Stomach smooth muscle (tissue), 2 donors: ENCODE results near the gene GALNT12.

Experiments
- H3K27ac ChIP-seq: one replicate; pipeline ENCODE4 v1.7.0; 2013; ENCODE audit warnings: mild to moderate bottlenecking, low read length, inconsistent platforms
- H3K27me3 ChIP-seq, 2 donors: one replicate each; pipeline ENCODE4 v1.7.0; 2013; ENCODE audit warnings: low read length in 2 of 2; ENCODE audit not compliant: insufficient read depth in 2 of 2, control insufficient read depth in 1 of 2
- H3K36me3 ChIP-seq, 2 donors: one replicate each; pipeline ENCODE4 v1.7.0; 2013; ENCODE audit warnings: low read length in 2 of 2; ENCODE audit not compliant: control insufficient read depth in 2 of 2, insufficient read depth in 2 of 2
- H3K4me1 ChIP-seq: one replicate; pipeline ENCODE4 v1.7.0; 2013; ENCODE audit warnings: low read length; ENCODE audit not compliant: control insufficient read depth, insufficient read depth
- H3K4me3 ChIP-seq, 2 donors: one replicate each; pipeline ENCODE4 v1.7.0; 2013; ENCODE audit warnings: low read length in 2 of 2
- H3K9ac ChIP-seq, 2 donors: one replicate each; pipeline ENCODE4 v1.7.0; 2013; ENCODE audit warnings: low read length in 2 of 2, mild to moderate bottlenecking in 1 of 2
- H3K9me3 ChIP-seq, 2 donors: one replicate each; pipeline ENCODE4 v1.7.0; 2013; ENCODE audit warnings: low read length in 2 of 2; ENCODE audit not compliant: control insufficient read depth in 2 of 2
- donor health status: healthy.
- donor health status: Pancreatic carcinoma.

GALNT12 gene

DNA sequence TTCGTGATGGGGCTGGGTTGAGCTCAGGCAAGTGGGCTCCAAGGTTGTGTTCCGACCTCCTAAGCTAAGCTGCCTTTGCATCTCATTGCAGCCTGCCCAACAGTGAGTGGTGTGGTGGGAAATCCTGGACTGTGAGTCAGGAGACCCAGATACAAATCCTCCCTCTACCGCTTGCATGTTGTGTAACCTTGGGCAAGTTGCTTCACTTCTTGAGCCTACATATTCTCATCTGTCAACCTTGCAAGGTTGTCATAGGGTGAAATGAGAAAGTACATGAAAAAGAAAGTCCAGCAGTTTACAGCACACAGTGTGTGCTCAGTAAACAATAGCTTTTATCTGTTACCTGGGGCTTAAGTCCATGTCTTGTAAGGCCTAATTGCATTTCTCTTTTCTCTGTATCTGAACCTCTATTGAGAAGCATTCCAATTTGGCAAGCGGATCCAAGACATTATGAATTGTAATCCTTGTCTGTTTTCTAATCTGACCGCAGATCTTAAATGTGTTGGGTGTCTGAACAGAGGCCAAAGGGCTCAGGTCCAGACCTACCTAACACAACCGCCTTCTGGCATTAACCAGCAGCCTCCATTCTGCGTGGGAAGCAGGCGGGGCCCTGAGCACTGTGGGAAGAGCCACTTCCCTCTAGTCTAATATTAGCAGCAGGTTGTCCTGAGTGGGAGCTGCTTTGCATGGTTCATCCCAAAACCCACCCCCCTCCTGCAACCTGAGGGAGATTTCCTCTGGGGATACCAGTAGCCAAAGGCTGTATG, 1.8 kb upstream of the GALNT12 start:
- Histone ChIP-seq H3K27ac (peak overlapping the region; percentile 97), H3K9me3 (no peaks in the 10 kb centered on the region), H3K4me3 (peak overlapping the region; percentile 32 to 83), H3K9ac (peak overlapping the region; percentile 67 to 73), H3K4me1 (peaks cover 43% of the 10 kb centered on the region), H3K36me3 (no peaks in the 10 kb centered on the region), H3K27me3 (no peaks in the 10 kb centered on the region)

DNA sequence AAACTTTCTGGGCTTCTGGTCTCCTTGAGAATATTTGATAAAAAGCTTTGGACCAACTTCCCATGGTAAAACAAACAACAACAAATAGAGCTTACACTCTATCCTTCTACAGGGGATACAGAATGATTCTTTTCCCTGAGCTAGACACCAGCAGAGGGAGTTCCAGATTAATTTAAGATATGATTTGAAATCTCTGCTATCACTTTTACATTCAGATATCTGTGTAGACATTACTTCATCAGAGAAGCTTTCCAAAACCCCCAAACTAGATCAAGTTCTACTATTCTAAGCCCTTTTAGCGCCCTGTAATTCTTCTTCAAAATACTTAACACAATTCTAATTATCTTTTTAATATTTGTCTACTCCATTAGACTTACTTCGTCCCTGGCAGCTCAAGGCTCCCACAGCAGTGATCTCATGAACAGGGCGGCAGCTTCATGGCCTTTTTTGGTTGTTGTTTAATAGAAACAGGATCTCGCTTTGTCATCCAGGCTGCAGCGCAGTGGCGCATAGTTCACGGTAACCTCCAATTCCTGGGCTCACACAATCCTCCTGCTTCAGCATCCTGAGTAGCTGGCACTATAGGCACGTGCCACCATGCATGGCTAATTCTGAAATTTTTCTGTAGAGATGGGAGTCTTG, 955 bp upstream of the GALNT12 start:
- peak overlapping the region; percentile 67 to 74 for H3K9ac ChIP-seq

DNA sequence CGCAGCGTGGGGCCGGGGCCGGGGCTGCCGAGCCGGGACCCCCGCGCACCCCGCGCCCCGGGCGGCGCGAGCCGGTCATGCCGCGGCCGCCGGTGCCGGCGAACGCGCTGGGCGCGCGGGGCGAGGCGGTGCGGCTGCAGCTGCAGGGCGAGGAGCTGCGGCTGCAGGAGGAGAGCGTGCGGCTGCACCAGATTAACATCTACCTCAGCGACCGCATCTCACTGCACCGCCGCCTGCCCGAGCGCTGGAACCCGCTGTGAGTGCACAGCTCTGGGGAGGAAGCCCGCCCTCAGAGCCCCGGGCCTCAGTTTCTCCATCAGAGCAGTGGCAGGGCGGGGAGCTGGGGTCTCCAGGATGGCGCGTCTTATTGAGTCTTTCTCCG, 335 bp downstream of the GALNT12 start:
- H3K4me1 ChIP-seq, result peaks cover 43% of the 10 kb centered on the region
- peak overlapping the region; percentile 24 for H3K27ac ChIP-seq
- H3K36me3 ChIP-seq, result no peaks in the 10 kb centered on the region
- H3K27me3 ChIP-seq, result no peaks in the 10 kb centered on the region
- H3K9me3 ChIP-seq, result no peaks in the 10 kb centered on the region
- H3K4me3 ChIP-seq, result peak overlapping the region; percentile 69 to 83
- H3K9ac ChIP-seq, result peak overlapping the region; percentile 46 to 66

More for the DNA sequence above, 955 bp upstream of the GALNT12 start:
- Histone ChIP-seq H3K4me1 (peaks cover 43% of the 10 kb centered on the region), H3K27me3 (no peaks in the 10 kb centered on the region), H3K27ac (peak overlapping the region; percentile 97), H3K36me3 (no peaks in the 10 kb centered on the region), H3K9me3 (no peaks in the 10 kb centered on the region), H3K4me3 (peak overlapping the region; percentile 37 to 83)

DNA sequence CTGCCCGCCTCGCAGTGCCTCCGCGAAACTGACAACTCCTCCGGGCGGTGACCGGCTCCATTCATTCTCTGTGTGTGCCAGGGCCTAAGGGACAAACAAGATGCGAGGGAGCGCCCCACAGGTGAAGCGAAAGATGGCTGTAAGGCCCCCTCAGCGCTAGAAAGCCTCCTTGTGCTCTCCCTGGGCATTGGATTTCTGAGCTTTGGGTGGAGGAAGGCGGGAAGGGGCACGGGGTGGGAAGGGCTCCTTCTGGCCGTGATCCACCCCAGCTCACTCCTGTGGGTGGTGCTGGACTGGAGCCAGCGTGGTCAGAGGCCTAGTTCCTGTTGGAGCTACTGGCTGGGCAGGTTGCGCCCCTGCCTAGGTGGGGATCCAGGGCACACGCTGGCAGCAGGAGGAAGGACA, 943 bp downstream of the GALNT12 start:
- Histone ChIP-seq H3K4me3 (peak overlapping the region; percentile 69 to 83), H3K27me3 (no peaks in the 10 kb centered on the region), H3K36me3 (no peaks in the 10 kb centered on the region), H3K9me3 (no peaks in the 10 kb centered on the region), H3K9ac (peak overlapping the region; percentile 46 to 66), H3K27ac (peak overlapping the region; percentile 24), H3K4me1 (peaks cover 43% of the 10 kb centered on the region)

DNA sequence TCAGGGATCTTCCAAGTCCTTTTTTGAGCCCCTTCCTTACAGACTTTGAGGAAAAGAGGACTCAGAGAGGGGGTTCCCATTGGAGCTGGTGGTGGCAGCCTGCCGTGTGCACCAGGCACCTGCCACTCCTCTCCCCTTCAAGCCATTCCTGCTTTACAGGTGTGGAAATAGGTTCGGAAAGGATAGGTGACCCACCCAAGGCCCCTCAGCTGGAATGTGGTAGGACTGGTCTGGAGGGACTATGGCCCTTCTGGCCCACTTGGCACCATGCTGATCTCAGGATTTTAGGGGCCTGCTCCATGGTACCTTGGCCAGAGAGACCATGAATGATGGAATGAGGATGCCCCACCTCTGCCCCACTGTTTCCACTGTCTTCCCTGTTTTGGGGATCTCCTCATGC, 1.4 kb downstream of the GALNT12 start:
- Histone ChIP-seq H3K4me3 (peak overlapping the region in 1 of 2 donors; percentile 83), H3K9ac (peak overlapping the region in 1 of 2 donors; percentile 66), H3K4me1 (peaks cover 43% of the 10 kb centered on the region), H3K27me3 (no peaks in the 10 kb centered on the region), H3K27ac (no peak overlapping the region), H3K9me3 (no peaks in the 10 kb centered on the region), H3K36me3 (no peaks in the 10 kb centered on the region)

DNA sequence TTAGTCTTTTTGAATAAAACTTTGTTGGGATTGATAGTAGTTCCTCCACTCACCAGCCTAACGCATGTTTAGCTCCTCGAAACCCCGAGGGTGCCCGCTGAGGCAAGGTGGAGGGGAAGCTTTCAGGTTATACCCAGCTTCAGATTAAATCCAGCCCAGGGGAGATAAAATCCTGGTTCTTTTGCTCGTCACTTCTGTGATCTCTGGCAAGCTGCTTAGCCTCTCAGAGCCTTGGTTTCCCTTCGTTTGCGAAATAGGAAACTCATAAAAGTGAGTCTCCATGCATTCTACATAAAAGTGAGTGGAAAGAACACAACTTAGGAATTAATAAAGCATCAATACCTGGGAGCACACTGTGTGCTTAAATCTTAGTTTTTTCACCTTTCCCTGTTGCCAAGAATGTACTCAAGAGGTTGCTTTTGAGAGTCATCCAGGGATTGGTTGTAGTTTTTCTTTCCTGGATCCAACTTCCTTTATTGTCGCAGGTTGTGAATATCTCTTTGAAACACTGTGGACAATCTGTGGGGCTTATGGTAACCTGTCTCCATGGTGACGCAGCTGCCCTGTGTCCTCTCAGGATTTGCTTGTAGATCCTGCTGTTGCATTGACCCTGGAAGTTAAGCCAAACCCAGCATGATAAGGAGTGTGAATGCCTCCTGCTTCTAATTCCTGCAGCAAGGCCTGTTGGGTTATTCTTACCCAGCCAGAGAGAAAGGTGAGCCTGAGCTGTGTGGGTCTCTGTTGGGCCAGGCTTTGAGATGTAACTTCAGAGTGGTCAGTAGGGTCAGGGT, 2.0 kb downstream of the GALNT12 start:
- no peaks in the 10 kb centered on the region for H3K9me3 ChIP-seq
- H3K4me3 ChIP-seq, result peak overlapping the region in 1 of 2 donors; percentile 83
- no peak overlapping the region for H3K27ac ChIP-seq
- no peaks in the 10 kb centered on the region for H3K36me3 ChIP-seq
- H3K27me3 ChIP-seq, result no peaks in the 10 kb centered on the region
- peaks cover 43% of the 10 kb centered on the region for H3K4me1 ChIP-seq
- H3K9ac ChIP-seq, result no peak overlapping the region

DNA sequence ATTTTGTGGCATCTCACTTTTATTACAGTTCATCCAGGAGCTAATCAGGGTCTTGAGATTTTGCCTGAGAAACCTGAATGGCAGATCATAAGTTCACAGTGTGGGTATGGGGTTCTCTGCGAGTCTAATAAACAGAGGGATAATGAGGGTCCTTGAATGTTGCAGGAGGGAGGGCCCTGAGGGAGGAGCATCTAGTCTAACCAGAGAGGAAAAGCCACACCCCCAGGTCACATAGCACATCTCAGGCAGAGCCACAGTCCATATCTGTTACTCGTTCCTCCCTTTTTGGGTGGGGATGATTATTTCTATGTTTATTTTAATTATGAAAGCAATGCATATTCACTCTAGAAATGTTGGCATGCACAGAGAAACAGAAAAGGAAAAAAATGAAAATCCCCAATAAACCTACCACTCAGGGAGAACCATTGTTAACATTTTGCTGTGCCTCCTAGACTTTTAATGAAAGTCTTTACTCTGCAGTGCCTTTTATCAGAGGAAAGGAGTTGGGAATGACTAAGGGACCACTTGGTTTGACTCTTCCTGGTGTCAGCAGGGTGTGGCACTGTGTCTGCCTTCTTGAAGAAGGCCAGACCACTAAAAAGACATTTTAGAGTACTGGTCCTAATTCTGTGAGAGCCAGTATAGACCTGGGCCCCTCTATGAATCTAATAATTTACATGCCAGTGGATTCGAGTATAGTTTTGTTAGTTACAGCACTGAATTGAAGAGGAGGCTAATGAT, 2.8 kb downstream of the GALNT12 start:
- peaks cover 40% of the 10 kb centered on the region for H3K4me1 ChIP-seq
- H3K9me3 ChIP-seq, result no peaks in the 10 kb centered on the region
- H3K36me3 ChIP-seq, result no peaks in the 10 kb centered on the region
- no peak overlapping the region for H3K4me3 ChIP-seq
- no peak overlapping the region for H3K27ac ChIP-seq
- no peaks in the 10 kb centered on the region for H3K27me3 ChIP-seq
- peak overlapping the region in 1 of 2 donors; percentile 29 for H3K9ac ChIP-seq

DNA sequence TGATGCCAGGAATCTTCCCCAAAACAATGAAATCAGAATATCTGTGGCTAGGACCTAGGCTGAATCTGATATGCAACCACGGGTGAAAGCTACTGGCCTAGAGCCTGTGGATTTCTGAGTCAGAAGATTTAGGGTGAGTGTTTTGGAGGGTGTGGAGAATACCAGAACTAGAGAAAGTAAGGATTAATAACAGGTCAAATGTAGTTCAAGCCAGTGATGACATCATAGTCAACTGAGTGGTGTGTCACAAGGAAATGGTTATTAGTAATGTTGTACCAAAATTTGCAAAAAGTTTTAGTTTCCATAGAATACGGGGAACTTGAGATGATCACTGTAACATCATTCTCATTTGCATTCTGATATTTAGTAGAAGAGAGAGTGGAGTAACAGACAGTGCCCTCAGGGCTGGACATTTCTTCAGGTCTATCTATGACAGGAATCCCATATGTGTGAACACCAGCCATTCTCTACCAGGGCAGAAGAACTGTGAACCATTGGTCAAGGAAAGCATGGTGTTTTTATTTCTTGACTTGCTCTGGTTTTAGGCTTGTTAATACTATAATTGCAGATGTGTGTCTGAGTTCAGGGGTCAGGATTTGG, 3.7 kb downstream of the GALNT12 start:
- Histone ChIP-seq H3K36me3 (no peaks in the 10 kb centered on the region), H3K27ac (no peak overlapping the region), H3K4me3 (no peak overlapping the region), H3K9ac (no peak overlapping the region), H3K27me3 (no peaks in the 10 kb centered on the region), H3K9me3 (no peaks in the 10 kb centered on the region), H3K4me1 (peaks cover 31% of the 10 kb centered on the region)

DNA sequence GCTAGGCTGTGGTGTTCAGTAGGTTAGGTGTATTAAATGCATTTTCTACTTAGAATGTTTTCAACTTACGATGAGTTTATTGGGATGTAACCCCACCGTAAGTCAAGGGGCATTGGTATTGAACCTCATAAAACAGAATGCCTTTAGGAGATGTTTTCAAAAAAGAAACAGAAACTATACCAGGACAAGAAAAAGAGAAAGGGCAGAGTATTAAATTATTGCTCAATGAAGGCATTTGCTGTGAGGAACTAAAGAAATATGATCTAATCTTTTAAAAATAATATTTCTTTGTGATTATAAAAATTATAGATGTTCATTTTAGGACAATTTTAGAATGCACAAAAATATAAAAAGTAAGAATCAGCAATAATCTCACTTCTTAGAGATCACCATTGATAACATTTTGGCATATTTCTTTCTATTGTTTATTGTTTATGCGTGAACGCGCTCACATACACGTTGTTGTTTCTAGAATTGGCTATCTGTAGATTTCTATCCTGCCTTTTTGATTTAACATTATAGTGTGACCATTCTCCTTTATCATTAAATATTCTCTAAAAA, 8.0 kb downstream of the GALNT12 start:
- H3K27ac ChIP-seq, result no peak overlapping the region
- no peaks in the 10 kb centered on the region for H3K9me3 ChIP-seq
- H3K4me3 ChIP-seq, result no peak overlapping the region
- no peaks in the 10 kb centered on the region for H3K27me3 ChIP-seq
- no peak overlapping the region for H3K9ac ChIP-seq
- H3K4me1 ChIP-seq, result no peaks in the 10 kb centered on the region
- H3K36me3 ChIP-seq, result no peaks in the 10 kb centered on the region

DNA sequence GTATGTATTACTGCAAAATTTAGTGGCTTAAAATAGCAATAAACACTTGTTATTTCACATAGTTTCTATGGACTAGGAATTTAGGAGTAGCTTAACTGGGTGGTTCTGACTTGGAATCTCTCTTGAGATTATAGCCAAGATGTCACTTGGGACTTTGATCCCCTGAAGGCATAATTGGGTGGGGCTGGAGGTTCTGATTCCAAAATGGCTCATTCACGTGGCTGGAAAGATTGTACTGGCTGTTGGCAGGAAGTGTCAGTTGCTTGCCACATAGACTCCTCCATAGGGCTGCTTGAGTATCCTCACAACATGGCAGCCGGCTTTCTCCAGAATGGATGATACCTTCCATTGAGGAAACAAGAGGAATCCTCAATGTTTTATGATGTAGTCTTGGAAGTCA, 11.3 kb downstream of the GALNT12 start:
- Histone ChIP-seq H3K4me3 (no peak overlapping the region), H3K27ac (no peak overlapping the region), H3K9me3 (no peaks in the 10 kb centered on the region), H3K27me3 (no peaks in the 10 kb centered on the region), H3K9ac (no peak overlapping the region), H3K36me3 (peaks cover 0 to 2% of the 10 kb centered on the region in 2 donors), H3K4me1 (no peaks in the 10 kb centered on the region)
